HG03575 (cell line): ENCODE results near the gene GMFB.
"Not testable (repeated sequence)": the region's sequence is repeated elsewhere in the genome, so short reads cannot be mapped to it uniquely, and the experiment has no call there.

Source experiments
- ATAC-seq: cut with Tn5 transposase; IDR thresholded peaks from one replicate; pipeline ENCODE4 v1.9.1; 2021; ENCODE audit not compliant: unreplicated experiment, insufficient number of reproducible peaks, low FRiP score; ENCODE audit errors: extremely low read depth

The GMFB gene

DNA sequence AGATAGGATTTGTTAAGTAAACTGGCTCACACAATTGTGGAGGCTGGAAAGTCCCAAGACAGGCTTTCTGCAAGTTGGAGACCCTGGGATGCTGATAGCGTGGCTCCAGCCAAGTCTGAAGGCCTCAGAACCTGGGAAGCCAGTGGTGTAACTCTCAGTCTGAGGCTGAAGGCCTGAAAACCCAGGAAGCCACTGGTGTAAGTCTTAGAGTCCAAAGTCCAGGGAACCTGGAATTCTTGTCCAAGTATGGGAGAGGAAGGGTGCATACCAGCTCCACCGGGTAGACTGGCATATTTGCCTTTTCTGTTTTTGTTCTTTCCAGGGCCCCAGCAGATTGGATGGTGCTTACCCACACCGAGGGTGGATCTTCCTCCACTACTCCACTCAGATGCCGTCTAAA is 18.1 kb downstream of the GMFB start:
- no peak for ATAC-seq

- ATAC-seq, result no peak
These were observed 21.5 kb downstream of the GMFB start for GRCh38 chr14:54467280-54467679.

- ATAC-seq, result no peak
These were observed 23.1 kb downstream of the GMFB start for GRCh38 chr14:54465654-54466053.

GRCh38 chr14:54462048-54462447 is 26.7 kb downstream of the GMFB start:
- no peak for ATAC-seq

GRCh38 chr14:54459106-54459505 is 29.7 kb downstream of the GMFB start:
- no peak for ATAC-seq

DNA sequence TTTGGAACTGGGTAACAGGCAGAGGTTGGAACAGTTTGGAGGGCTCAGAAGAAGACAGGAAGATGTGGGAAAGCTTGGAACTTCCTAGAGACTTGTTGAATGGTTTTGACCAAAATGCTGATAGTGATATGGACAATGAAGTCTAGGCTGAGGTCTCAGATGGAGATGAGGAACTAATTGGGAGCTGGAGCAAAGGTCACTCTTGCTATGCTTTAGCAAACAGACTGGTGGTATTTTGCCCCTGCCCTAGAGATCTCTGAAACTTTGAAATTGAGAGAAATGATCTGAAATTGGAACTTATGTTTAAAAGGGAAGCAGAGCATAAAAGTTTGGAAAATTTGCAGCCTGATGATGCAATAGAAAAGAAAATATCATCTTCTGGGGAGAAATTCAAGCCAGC is 30.2 kb downstream of the GMFB start:
- not testable (repeated sequence) for ATAC-seq

DNA sequence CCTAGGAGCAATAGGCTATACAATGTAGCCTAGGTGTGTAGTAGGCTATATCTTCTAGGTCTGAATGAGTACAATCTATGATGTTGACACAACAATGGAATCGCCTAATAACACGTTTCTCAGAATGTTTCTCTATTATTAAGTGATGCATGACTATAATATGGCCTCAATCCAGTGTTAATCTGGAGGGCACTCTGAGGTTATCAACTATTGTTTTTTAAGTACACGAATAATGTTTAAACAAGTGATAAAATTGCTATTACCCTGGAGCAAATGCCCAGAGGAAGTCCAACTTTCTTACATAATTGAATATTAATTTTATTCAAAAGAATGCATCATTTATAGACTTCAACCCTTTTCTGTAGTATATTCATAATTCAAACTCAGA is 31.2 kb downstream of the GMFB start:
- ATAC-seq, result no peak

- ATAC-seq, result not testable (repeated sequence)
These were observed 31.8 kb downstream of the GMFB start for GRCh38 chr14:54456820-54457608.

GRCh38 chr14:54455363-54455762 is 33.4 kb downstream of the GMFB start:
- ATAC-seq, result no peak

DNA sequence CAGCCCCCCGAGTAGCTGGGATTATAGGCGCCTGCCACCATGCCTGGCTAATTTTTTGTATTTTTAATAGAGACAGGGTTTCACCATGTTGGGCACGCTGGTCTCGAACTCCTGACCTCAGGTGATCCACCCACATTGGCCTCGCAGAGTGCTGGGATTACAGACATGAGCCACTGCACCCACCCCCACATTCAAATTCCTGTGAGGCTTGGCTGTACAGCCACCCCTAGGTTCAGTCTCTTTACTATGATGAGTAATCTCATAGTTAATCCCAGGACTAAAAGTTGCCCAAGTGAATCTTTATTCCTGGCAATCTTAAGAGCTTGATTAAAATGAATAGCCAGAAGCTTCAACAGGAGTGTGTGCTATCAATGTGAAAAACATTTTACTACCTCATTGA is 34.8 kb downstream of the GMFB start:
- not testable (repeated sequence) for ATAC-seq

DNA sequence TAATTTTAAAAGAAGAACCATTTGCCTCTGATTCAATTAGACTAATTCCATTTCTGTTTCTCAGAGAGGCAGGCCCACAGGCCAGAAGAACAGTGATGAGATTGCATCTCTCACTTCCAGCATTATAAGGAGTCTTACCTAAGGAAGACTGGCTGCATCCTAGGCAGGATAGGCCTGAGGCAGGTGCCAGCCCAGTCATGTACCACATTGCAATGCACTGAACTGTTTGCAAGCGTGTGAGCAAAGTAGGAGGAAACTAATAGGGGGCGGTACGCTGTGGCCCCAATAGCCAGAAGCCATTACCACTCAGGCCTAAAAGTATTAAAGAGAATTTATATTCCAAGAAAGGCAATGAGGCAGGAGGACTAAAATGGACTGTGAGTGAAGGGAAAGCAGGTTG is 35.5 kb downstream of the GMFB start:
- no peak for ATAC-seq

DNA sequence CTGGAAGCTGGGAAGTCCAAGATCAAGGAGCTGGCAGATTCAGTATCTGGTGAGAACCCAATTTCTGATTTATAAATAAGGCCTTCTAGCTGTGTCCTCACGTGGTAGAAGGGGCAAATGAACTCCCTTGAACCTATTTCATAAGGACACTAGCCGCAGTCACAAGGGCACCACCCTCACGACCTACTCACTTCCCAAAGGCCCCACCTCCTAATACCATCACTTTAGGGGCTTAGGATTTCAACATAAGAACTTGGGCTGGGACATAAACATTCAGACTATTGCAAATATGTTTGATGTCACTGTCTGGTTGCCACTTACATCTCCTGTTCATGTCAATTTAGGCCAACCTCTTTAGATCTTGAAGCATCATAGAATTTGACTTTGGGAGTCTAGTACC is 36.8 kb downstream of the GMFB start:
- no peak for ATAC-seq

- no peak for ATAC-seq
These were observed 37.6 kb downstream of the GMFB start for GRCh38 chr14:54451121-54451601.

DNA sequence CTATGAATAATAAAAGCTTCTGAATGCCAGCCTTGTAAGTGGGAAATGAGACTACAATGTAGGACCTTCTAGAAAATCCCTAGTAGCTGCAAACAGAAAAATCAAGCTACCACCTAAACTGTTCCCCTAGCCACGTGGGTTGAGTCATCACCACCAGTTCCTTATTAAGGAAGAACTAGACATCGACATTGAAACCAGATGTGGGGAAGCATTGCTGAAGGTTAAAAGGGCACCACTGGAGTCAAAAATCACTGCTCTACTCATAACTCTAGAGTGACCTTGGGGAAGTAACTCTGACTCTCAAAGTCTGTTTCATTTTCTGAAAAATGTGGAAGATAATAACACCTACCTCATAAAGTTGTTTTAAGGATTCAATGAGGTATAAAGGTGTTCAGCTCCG is 38.2 kb downstream of the GMFB start:
- ATAC-seq, result no peak

- ATAC-seq, result no peak
These were observed 41.5 kb downstream of the GMFB start for GRCh38 chr14:54447231-54447692.

GRCh38 chr14:54446161-54446693 is 42.6 kb downstream of the GMFB start:
- ATAC-seq, result no peak

GRCh38 chr14:54444681-54445080 is 44.1 kb downstream of the GMFB start:
- no peak for ATAC-seq

GRCh38 chr14:54443981-54444380 is 44.8 kb downstream of the GMFB start:
- no peak for ATAC-seq

GRCh38 chr14:54442961-54443360 is 45.8 kb downstream of the GMFB start:
- ATAC-seq, result not testable (repeated sequence)
